Muscle of arm (tissue), 12 donors: ENCODE data around the gene MYO1C. TPM values are rescaled to one million over a fixed set of nuclear protein-coding genes. Genes with fewer than 3 reads are reported as not detected.
A peak's percentile ranks its signal among the peaks of the same experiment; 100 is the strongest.

ENCODE experiments used
- DNase-seq: peaks from one replicate; pipeline ENCODE4 v3.0.0-alpha.2; 2013
- polyA plus RNA-seq, 12 donors: library from polyadenylated mRNA; unstranded; fragments of 120-200 nt; gene quantifications; one replicate each; pipeline ENCODE4 v1.2.1, GENCODE V29; 2013; ENCODE audit not compliant: insufficient read length in 12 of 12

The MYO1C gene
- polyA plus RNA-seq, 12 donors, result 68.4 to 97.1 (median 79.9) TPM; not detected in 1

GRCh38 chr17:1486802-1487695, 5.4 kb downstream of the MYO1C start:
- DNase-seq, result no peak

- peak; percentile 70 for DNase-seq
These were observed 6.8 kb downstream of the MYO1C start for GRCh38 chr17:1485423-1486376.

- DNase-seq, result no peak
These were observed 7.6 kb downstream of the MYO1C start for GRCh38 chr17:1484676-1485422.

GRCh38 chr17:1484060-1484535, 8.4 kb downstream of the MYO1C start:
- DNase-seq, result no peak

- no peak for DNase-seq
These were observed 9.8 kb downstream of the MYO1C start for GRCh38 chr17:1482680-1483079.

- no peak for DNase-seq
These were observed 10.8 kb downstream of the MYO1C start for GRCh38 chr17:1481736-1482135.

- DNase-seq, result no peak
These were observed 11.6 kb downstream of the MYO1C start for GRCh38 chr17:1480747-1481465.

- no peak for DNase-seq
These were observed 14.1 kb downstream of the MYO1C start for GRCh38 chr17:1478418-1478817.

GRCh38 chr17:1475321-1475854, 17.1 kb downstream of the MYO1C start:
- no peak for DNase-seq

- no peak for DNase-seq
These were observed 17.9 kb downstream of the MYO1C start for GRCh38 chr17:1474402-1475189.

- DNase-seq, result no peak
These were observed 18.6 kb downstream of the MYO1C start for GRCh38 chr17:1473841-1474240.

- DNase-seq, result no peak
These were observed 19.3 kb downstream of the MYO1C start for GRCh38 chr17:1473170-1473569.

- DNase-seq, result no peak
These were observed 20.3 kb downstream of the MYO1C start for GRCh38 chr17:1471911-1472821.

GRCh38 chr17:1471490-1471889, 21.0 kb downstream of the MYO1C start:
- DNase-seq, result no peak

GRCh38 chr17:1470755-1471462, 21.6 kb downstream of the MYO1C start:
- DNase-seq, result no peak

GRCh38 chr17:1470071-1470754, 22.3 kb downstream of the MYO1C start:
- no peak for DNase-seq

GRCh38 chr17:1469231-1469852, 23.1 kb downstream of the MYO1C start:
- DNase-seq, result no peak
